Suprapubic skin (tissue), 4 donors: ENCODE results near the gene PRKAG3. TPM values are rescaled to one million over a fixed set of nuclear protein-coding genes. Genes with fewer than 3 reads are reported as not detected.

Experiments
- DNase-seq, 2 donors: peaks; one replicate each; pipeline ENCODE4 v3.0.0-alpha.2; 2019; ENCODE audit warnings: low spot score in 2 of 2
- H3K27ac ChIP-seq: fragments of 200-600 bp; sonication (generic); one replicate; pipeline ENCODE4 v1.5.1; 2019
- H3K27me3 ChIP-seq: fragments of 200-600 bp; sonication (generic); one replicate; pipeline ENCODE4 v1.5.1; 2019
- H3K36me3 ChIP-seq: fragments of 200-600 bp; sonication (generic); one replicate; pipeline ENCODE4 v1.5.1; 2019
- H3K4me1 ChIP-seq: fragments of 200-600 bp; sonication (generic); one replicate; pipeline ENCODE4 v1.5.1; 2019
- H3K4me3 ChIP-seq: fragments of 200-600 bp; sonication (generic); one replicate; pipeline ENCODE4 v1.5.1; 2019; ENCODE audit warnings: mild to moderate bottlenecking
- H3K9me3 ChIP-seq: fragments of 200-600 bp; sonication (generic); one replicate; pipeline ENCODE4 v1.5.1; 2019
- CTCF ChIP-seq, 2 donors: fragments of 200-600 bp in 1 of 2; fragments of 450-650 bp in 1 of 2; sonication (generic) in 1 of 2; IDR thresholded peaks; one replicate each; pipeline ENCODE4 v1.5.1; 2016 to 2019; ENCODE audit warnings: antibody characterized with exemption in 2 of 2, mild to moderate bottlenecking in 1 of 2, moderate library complexity in 1 of 2
- EP300 ChIP-seq: sonication (generic); formaldehyde crosslinking; IDR thresholded peaks from one replicate; pipeline ENCODE4 v1.6.1; 2017; ENCODE audit warnings: antibody characterized with exemption
- POLR2A ChIP-seq, 2 donors: fragments of 450-650 bp; IDR thresholded peaks; one replicate each; pipeline ENCODE4 v1.6.1; 2017; ENCODE audit warnings: antibody characterized with exemption in 2 of 2, mild to moderate bottlenecking in 2 of 2, moderate library complexity in 2 of 2
- POLR2AphosphoS5 ChIP-seq, 3 donors: sonication (generic); formaldehyde crosslinking; IDR thresholded peaks; one replicate each; pipeline ENCODE4 v1.6.1; 2017; ENCODE audit warnings: antibody characterized with exemption in 3 of 3
- WGBS: methylation state at CpG from one replicate; pipeline ENCODE4 v1.1.5; 2018; 5-methylcytosine and 5-hydroxymethylcytosine counted together
- total RNA-seq, 4 donors: library from RNA; depleted of rRNA; stranded (reverse); fragments of >200 nt; gene quantifications; one replicate each; pipeline ENCODE4 v1.1.0, GENCODE V29; 2016

Gene PRKAG3
- total RNA-seq, 4 donors from 2014 or later: 0.26 TPM; not detected in 3

DNA sequence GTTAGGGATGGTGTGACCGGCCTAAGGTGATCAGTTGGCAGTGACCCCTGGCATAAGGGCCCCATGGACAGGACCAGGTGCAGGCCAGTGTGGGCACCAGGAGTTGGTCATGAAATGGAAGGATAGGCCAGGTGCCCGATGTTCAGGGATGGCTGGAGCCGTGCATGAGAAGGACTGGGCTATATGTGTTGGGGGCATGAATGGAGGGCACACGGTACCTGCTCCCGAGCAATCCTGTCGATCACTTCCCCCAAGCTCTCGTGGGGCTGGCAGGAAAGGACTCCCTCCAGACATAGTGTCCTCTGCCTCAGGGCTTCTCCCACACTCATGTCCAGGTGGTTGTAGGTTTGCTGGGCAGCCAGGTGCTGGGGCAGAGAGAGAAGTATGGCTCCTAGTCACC lies 7.6 kb downstream of the PRKAG3 start:
- no peak overlapping the region for H3K27ac ChIP-seq
- TF ChIP-seq EP300 (no peak), POLR2A (IDR thresholded peaks at IDR 0.05) (no peak), CTCF (IDR thresholded peaks at IDR 0.05) (no peak), POLR2AphosphoS5 (IDR thresholded peaks at IDR 0.05) (no peak)
- H3K36me3 ChIP-seq: peaks cover 4% of the 10 kb centered on the region
- DNase-seq: no peak
- no peak overlapping the region for H3K4me3 ChIP-seq
- no peaks in the 10 kb centered on the region for H3K9me3 ChIP-seq
- no peaks in the 10 kb centered on the region for H3K27me3 ChIP-seq
- H3K4me1 ChIP-seq: no peaks in the 10 kb centered on the region
- 91% methylated on average over 7 of the region's 7 CpGs for WGBS

DNA sequence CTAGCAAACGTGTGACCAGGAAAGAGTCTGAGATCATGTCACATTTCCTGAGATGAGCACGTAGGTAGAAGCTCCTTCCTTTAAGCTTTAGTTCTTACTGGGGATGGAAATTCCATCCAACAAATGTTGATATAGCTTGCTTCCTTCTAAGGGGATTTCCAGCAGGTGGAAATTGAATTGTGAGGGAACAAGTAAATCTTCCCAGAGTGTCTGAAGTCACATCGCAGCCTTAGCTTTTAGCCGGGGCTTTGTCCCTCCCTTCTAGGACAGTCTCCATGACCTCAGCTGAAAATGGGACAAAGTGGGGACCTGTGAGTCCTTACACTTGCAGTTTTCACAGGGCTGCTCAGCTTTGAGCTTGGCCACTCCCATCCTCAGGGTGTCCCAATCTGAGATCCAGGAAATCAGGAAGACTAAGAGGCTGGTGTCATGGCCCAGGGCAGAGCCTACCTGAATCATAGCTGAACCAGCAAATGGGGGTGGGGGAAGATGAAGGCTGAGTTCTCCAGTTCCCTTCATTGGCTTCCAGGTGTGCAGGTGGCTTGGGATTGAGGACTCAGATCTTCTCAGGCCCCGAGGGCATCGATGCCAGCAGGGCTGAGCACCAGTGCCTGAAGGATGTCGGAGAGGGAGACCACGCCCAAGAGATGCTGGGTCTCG lies 8.3 kb downstream of the PRKAG3 start:
- WGBS: 69% methylated on average over 6 of the region's 9 CpGs
- H3K36me3 ChIP-seq: peaks cover 6% of the 10 kb centered on the region
- TF ChIP-seq POLR2A (IDR thresholded peaks at IDR 0.05): no peak
- no peak for TF ChIP-seq CTCF (IDR thresholded peaks at IDR 0.05)
- no peak for TF ChIP-seq POLR2AphosphoS5 (IDR thresholded peaks at IDR 0.05)
- no peak for TF ChIP-seq EP300
- no peak overlapping the region for H3K27ac ChIP-seq
- no peak overlapping the region for H3K4me3 ChIP-seq
- H3K27me3 ChIP-seq: no peaks in the 10 kb centered on the region
- H3K9me3 ChIP-seq: no peaks in the 10 kb centered on the region
- no peaks in the 10 kb centered on the region for H3K4me1 ChIP-seq
- DNase-seq: no peak

GRCh38 chr2:218822622-218823021 lies 9.0 kb downstream of the PRKAG3 start:
- no peaks in the 10 kb centered on the region for H3K27me3 ChIP-seq
- H3K36me3 ChIP-seq: peaks cover 6% of the 10 kb centered on the region
- H3K4me1 ChIP-seq: no peaks in the 10 kb centered on the region
- WGBS: 90% methylated on average over 3 of the region's 7 CpGs
- TF ChIP-seq CTCF (IDR thresholded peaks at IDR 0.05) (no peak), EP300 (no peak), POLR2AphosphoS5 (IDR thresholded peaks at IDR 0.05) (no peak), POLR2A (IDR thresholded peaks at IDR 0.05) (no peak)
- no peak overlapping the region for H3K4me3 ChIP-seq
- H3K9me3 ChIP-seq: no peaks in the 10 kb centered on the region
- DNase-seq: no peak
- H3K27ac ChIP-seq: no peak overlapping the region

DNA sequence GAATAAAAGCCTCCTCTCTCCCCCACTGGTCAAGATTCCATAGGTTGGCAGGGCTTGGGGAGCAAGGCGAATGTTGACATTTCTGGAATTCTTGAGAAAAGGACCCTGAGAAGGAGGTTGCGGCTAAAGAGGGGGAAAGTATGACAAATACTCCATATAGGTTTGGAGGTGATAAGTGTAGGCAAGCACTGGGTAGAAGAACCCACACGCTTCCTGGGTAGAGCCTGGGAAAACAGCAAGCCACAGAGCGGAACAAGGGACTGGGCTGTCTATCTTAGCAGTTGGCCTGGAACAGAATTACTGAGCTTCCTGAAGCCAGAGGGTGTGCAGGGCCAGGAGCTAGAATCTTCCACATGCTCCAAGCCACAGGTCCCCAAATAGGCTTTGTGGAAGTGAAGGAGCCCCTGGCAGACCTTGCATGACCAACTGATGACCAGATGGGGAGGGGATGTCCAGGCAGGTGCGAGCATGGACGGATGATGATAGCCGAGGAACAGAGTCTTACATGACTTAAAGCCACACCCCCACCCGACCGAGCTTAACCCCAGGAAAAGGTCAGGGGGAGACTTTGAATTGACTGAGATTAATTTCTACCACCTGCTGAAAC lies 9.9 kb downstream of the PRKAG3 start:
- Histone ChIP-seq H3K27me3 (no peaks in the 10 kb centered on the region), H3K27ac (no peak overlapping the region), H3K4me3 (no peak overlapping the region), H3K4me1 (no peaks in the 10 kb centered on the region), H3K36me3 (peaks cover 6% of the 10 kb centered on the region), H3K9me3 (no peaks in the 10 kb centered on the region)
- no peak for TF ChIP-seq POLR2AphosphoS5 (IDR thresholded peaks at IDR 0.05)
- no peak for TF ChIP-seq CTCF (IDR thresholded peaks at IDR 0.05)
- no peak for TF ChIP-seq POLR2A (IDR thresholded peaks at IDR 0.05)
- no peak for TF ChIP-seq EP300
- DNase-seq: no peak
- 83% methylated on average over 9 of the region's 9 CpGs for WGBS

DNA sequence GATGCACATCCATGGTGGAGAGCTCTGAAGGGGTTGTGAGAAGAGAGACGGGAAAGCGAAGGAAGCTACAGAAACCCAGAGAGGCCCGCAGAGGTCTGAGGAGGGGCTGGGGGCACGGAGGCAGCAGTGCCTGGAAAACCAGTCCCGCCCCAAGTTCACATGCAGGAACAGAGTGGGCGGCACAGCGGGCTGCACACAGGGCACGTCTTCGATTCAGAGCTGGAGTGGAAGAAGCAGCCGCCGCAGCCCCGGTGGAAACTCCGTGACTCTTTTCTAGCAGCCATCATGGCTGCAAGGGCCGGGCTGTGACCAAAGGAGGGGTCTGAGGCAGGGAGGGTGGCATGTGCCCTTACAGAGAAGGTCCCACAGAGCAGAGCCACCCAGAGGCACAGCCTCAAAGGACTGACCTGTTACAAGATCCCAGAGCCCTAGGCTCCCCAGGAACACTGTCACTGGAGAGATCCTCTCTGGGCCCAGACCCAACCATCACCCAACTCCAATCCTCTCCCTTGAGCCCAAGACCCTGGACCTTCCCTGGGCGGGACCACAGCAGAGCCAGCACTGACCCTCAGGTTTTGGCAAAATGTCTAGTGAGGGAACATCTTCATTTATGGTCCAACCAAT lies 10.7 kb downstream of the PRKAG3 start:
- Histone ChIP-seq H3K4me3 (no peak overlapping the region), H3K9me3 (no peaks in the 10 kb centered on the region), H3K4me1 (no peaks in the 10 kb centered on the region), H3K36me3 (peaks cover 12% of the 10 kb centered on the region), H3K27me3 (no peaks in the 10 kb centered on the region), H3K27ac (no peak overlapping the region)
- TF ChIP-seq POLR2A (IDR thresholded peaks at IDR 0.05) (no peak), POLR2AphosphoS5 (IDR thresholded peaks at IDR 0.05) (no peak), EP300 (no peak), CTCF (IDR thresholded peaks at IDR 0.05) (no peak)
- DNase-seq: no peak
- 96% methylated on average over 15 of the region's 15 CpGs for WGBS
